NCI-H187 (cell line): ENCODE results near the gene CLSTN2.

Source experiments
- DNase-seq, 2 experiments: peaks; one replicate each; lab custom pipeline; 2025; lab: John Stamatoyannopoulos, UW

Gene CLSTN2

GRCh38 chr3:140595295-140595694, 660.3 kb downstream of the CLSTN2 start:
- DNase-seq, result no peak

DNA sequence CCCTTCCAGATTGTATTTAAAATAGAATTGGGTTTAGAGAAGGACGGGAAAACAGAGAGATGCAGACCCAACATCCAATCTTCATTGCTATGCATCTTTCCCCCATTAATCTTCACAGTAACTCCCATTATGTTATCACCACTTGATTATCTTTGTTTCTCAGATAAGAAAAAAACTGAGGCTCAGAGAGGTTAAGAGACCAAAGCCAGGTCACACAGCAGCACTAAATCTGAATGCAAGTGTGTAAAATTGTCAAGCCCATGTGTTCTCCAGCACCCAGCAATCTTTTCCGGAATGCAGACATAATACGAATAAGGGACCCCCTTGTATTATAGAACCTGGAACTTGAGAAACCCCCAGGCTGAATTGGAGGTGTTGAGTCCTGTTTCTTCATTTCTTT, 662.4 kb downstream of the CLSTN2 start:
- DNase-seq, result no peak

GRCh38 chr3:140597792-140598191, 662.8 kb downstream of the CLSTN2 start:
- DNase-seq, result no peak

- no peak for DNase-seq
These were observed 664.0 kb downstream of the CLSTN2 start for GRCh38 chr3:140599009-140599408.

GRCh38 chr3:140599496-140599895, 664.5 kb downstream of the CLSTN2 start:
- DNase-seq, result no peak

- DNase-seq, result no peak
These were observed 666.9 kb downstream of the CLSTN2 start for GRCh38 chr3:140601881-140602280.

- DNase-seq, result no peak
These were observed 667.8 kb downstream of the CLSTN2 start for GRCh38 chr3:140602781-140603180.

DNA sequence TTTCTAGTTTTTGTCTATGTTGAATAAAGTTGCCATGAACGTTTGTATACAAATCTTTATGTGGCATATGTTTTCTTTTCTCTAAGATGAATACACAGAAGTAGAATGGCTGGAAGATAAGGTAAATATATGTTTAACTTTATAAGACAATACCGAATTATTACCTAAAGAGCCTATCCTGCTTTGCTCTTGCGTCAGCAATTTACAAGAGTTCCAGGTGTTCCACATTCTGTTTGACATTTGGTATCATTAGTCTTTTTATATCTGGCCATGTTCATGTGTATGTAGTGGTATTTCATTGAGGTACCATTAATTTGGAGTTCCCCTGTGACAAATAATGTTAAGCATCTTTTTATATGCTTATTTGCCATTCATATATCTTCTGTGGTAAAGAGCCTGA, 668.8 kb downstream of the CLSTN2 start:
- DNase-seq, result no peak

DNA sequence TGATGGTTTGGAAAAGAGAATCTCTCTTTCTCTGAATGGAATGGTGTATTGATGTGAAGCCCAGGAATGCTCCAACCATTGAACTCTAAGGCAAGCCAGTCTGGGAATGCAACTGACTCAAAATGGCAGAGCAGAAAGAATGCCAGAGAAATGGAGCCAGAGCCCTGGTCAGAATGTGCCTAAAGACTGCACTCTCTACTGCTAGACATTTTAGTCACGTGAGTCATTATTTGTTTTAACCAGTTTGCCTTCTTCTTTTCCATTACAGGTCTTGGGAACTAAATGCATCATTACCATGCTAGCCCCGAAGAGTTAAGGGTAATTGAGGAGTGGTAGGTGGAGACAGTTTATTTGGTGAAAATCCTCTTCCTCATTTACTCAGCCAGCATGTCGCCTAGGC, 675.6 kb downstream of the CLSTN2 start:
- DNase-seq, result no peak

- no peak for DNase-seq
These were observed 679.0 kb downstream of the CLSTN2 start for GRCh38 chr3:140614001-140614400.

GRCh38 chr3:140617135-140617534, 682.1 kb downstream of the CLSTN2 start:
- DNase-seq, result no peak

GRCh38 chr3:140626856-140627255, 691.9 kb downstream of the CLSTN2 start:
- no peak for DNase-seq
